Transverse colon (tissue), 4 donors: ENCODE data around the gene ZC3H8.
"Not testable (repeated sequence)": the region's sequence is repeated elsewhere in the genome, so short reads cannot be mapped to it uniquely, and the experiment has no call there.

ENCODE experiments used
- POLR2A ChIP-seq: fragments of 450-650 bp; IDR thresholded peaks from one replicate; pipeline ENCODE4 v1.6.1; 2016; ENCODE audit warnings: antibody characterized with exemption, mild to moderate bottlenecking, moderate library complexity
- POLR2AphosphoS5 ChIP-seq, 3 donors: sonication (generic); formaldehyde crosslinking; IDR thresholded peaks; one replicate each; pipeline ENCODE4 v1.6.1; 2016; ENCODE audit warnings: antibody characterized with exemption in 3 of 3
- TF ChIP-seq, protein P1 (sequence below), 5 experiments: fragments of 200-600 bp in 3 of 5; fragments of 450-650 bp in 2 of 5; sonication (generic) in 3 of 5; IDR thresholded peaks; 1 replicate in 2 of 5; 2 replicates in 3 of 5; pipeline ENCODE4 v1.5.1; 2016 to 2017; ENCODE audit warnings: antibody characterized with exemption in 5 of 5, inconsistent platforms in 3 of 5, mild to moderate bottlenecking in 2 of 5, moderate library complexity in 1 of 5

- TF ChIP-seq POLR2A; POLR2AphosphoS5 (IDR thresholded peaks at IDR 0.05): not testable (repeated sequence)
- TF ChIP-seq, protein P1, sequence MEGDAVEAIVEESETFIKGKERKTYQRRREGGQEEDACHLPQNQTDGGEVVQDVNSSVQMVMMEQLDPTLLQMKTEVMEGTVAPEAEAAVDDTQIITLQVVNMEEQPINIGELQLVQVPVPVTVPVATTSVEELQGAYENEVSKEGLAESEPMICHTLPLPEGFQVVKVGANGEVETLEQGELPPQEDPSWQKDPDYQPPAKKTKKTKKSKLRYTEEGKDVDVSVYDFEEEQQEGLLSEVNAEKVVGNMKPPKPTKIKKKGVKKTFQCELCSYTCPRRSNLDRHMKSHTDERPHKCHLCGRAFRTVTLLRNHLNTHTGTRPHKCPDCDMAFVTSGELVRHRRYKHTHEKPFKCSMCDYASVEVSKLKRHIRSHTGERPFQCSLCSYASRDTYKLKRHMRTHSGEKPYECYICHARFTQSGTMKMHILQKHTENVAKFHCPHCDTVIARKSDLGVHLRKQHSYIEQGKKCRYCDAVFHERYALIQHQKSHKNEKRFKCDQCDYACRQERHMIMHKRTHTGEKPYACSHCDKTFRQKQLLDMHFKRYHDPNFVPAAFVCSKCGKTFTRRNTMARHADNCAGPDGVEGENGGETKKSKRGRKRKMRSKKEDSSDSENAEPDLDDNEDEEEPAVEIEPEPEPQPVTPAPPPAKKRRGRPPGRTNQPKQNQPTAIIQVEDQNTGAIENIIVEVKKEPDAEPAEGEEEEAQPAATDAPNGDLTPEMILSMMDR (IDR thresholded peaks at IDR 0.05), result not testable (repeated sequence)
Observed at GRCh38 chr2:112283535-112283934, 28.7 kb upstream of the ZC3H8 start.
